Stimulated activated naive CD8-positive, alpha-beta T cell treated with anti-CD3 and anti-CD28 coated beads, Interleukin-15, Interleukin-2, amounts not matched to agents 100 ng/mL and 50 ng/mL, for 24 hours (primary cell): ENCODE data around the gene MOB3A.
"Not testable (repeated sequence)": the region's sequence is repeated elsewhere in the genome, so short reads cannot be mapped to it uniquely, and the experiment has no call there.

Experiments
- H3K27ac Mint-ChIP-seq: one replicate; pipeline ENCODE4 v1.8.0; 2021; ENCODE audit warnings: mild to moderate bottlenecking, mixed read lengths
- H3K27me3 Mint-ChIP-seq: one replicate; pipeline ENCODE4 v1.8.0; 2021; ENCODE audit warnings: mixed read lengths
- H3K36me3 Mint-ChIP-seq: one replicate; pipeline ENCODE4 v1.8.0; 2021; ENCODE audit warnings: low read depth, mixed read lengths
- H3K4me1 Mint-ChIP-seq: one replicate; pipeline ENCODE4 v1.8.0; 2021; ENCODE audit warnings: low read depth, mixed read lengths
- H3K4me3 Mint-ChIP-seq: one replicate; pipeline ENCODE4 v1.8.0; 2021; ENCODE audit warnings: mild to moderate bottlenecking, mixed read lengths
- H3K9me3 Mint-ChIP-seq: one replicate; pipeline ENCODE4 v1.8.0; 2021; ENCODE audit warnings: mixed read lengths

Gene MOB3A

DNA sequence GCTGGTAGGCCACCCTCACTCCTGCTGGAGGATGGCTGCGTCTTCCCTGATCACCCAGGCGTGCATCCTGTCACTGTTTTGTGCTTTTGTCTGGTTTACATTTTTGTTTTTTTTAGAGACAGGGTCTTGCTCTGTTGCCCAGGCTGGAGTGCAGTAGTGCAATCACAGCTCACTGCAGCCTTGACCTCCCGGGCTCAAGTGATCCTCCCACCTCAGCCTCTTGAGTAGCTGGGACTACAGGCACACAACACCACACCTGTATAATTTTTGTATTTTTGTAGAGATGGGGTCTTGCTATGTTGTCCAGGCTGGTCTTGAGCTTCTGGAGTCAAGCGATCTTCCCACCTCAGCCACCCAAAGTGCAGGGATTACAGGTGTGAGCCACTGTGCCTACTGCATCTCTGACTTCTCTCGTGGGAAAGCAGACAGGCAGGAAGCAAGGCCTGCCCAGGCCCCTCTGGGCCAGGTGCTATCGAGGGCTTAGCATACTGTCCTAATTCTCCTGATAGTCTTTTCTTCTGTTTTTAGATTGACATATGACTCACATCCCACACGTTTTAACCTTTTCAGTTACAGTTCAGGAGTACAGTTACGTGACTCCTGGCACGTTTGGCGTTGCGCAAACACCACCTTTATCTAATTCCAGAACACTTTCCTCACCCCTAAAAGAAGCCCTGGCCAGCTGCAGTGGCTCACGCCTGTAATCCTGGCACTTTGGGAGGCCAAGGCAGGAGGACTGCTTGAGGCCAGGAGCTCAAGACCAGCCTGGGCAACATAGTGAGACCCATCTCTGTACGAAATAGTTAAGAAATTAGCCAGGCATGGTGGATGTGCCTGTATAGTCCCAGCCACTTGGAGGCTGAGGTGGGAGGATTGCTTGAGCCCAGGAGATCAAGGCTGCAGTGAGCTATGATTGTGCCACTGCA, 9.2 kb downstream of the MOB3A start:
- H3K9me3 Mint-ChIP-seq, H3K27me3 Mint-ChIP-seq: not testable (repeated sequence)
- Mint-ChIP-seq H3K27ac (peak overlapping the region; percentile 90), H3K4me3 (peak overlapping the region; percentile 72), H3K36me3 (peaks cover 48% of the 10 kb centered on the region), H3K4me1 (peaks cover 74% of the 10 kb centered on the region)

GRCh38 chr19:2084993-2085720, 11.0 kb downstream of the MOB3A start:
- Mint-ChIP-seq H3K36me3 (peaks cover 50% of the 10 kb centered on the region), H3K27ac (peak overlapping the region; percentile 98), H3K9me3 (no peaks in the 10 kb centered on the region), H3K4me1 (peaks cover 76% of the 10 kb centered on the region), H3K27me3 (peaks cover 3% of the 10 kb centered on the region), H3K4me3 (peak overlapping the region; percentile 93)

- no peaks in the 10 kb centered on the region for H3K9me3 Mint-ChIP-seq
- peaks cover 68% of the 10 kb centered on the region for H3K36me3 Mint-ChIP-seq
- peak overlapping the region; percentile 93 for H3K4me3 Mint-ChIP-seq
- peak overlapping the region; percentile 98 for H3K27ac Mint-ChIP-seq
- peaks cover 3% of the 10 kb centered on the region for H3K27me3 Mint-ChIP-seq
- H3K4me1 Mint-ChIP-seq, result peaks cover 76% of the 10 kb centered on the region
These were observed 12.8 kb downstream of the MOB3A start for GRCh38 chr19:2083174-2083854.

DNA sequence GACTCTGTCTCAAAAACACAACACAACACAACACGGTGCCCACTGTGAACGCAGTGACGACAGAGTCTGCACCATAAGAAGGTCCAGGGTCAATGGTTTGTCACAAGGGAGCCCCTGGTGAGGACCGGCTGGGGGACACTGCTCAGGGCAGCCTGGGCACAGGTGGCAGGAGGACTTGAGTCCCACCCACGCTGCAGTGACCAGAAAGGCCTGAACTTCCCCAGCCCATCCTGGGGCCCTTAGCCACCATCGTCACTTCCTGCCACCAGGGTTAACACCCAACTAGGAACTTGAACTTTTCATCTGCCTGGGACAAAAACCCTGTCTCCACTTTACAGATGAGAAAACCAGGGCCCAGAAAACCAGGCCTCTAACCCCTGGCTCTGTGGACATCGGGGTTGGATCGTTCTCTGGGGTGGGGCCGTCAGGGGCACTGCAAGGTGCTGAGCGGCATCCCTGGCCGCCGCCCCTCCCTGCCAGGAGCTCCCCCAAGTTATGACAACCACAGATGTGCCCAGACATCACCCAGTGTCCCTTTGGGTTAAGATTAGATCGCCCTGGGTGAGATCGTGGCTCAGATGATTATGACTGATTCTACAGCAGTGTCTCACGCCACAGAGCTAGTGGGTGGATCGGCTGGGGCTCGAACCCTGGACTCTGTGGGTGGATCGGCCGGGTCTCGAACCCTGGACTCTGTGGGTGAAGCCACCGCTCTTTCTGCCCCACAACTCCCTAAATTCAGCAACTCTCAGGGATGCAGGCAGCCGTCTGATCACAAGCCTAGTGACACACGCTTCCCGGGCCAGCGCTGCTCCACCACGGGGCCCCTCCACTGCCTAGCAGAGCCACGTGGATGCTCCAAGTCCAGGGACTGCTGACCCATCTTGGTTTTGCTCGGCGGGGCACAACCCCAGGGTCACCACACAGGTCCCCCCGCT, 14.0 kb downstream of the MOB3A start:
- H3K36me3 Mint-ChIP-seq, result peaks cover 77% of the 10 kb centered on the region
- H3K4me1 Mint-ChIP-seq, result peaks cover 65% of the 10 kb centered on the region
- H3K9me3 Mint-ChIP-seq, result no peaks in the 10 kb centered on the region
- H3K27me3 Mint-ChIP-seq, result peaks cover 3% of the 10 kb centered on the region
- H3K4me3 Mint-ChIP-seq, result peak overlapping the region; percentile 93
- H3K27ac Mint-ChIP-seq, result peak overlapping the region; percentile 98

- Mint-ChIP-seq H3K4me3 (peak overlapping the region; percentile 93), H3K36me3 (peaks cover 85% of the 10 kb centered on the region), H3K9me3 (no peaks in the 10 kb centered on the region), H3K27ac (peak overlapping the region; percentile 92), H3K4me1 (peaks cover 57% of the 10 kb centered on the region), H3K27me3 (peaks cover 3% of the 10 kb centered on the region)
These were observed 15.7 kb downstream of the MOB3A start for GRCh38 chr19:2080336-2080988.

GRCh38 chr19:2079865-2080301, 16.2 kb downstream of the MOB3A start:
- Mint-ChIP-seq H3K9me3 (no peaks in the 10 kb centered on the region), H3K4me1 (peaks cover 52% of the 10 kb centered on the region), H3K36me3 (peaks cover 81% of the 10 kb centered on the region), H3K27me3 (no peaks in the 10 kb centered on the region), H3K4me3 (peak overlapping the region; percentile 93), H3K27ac (peak overlapping the region; percentile 92)

DNA sequence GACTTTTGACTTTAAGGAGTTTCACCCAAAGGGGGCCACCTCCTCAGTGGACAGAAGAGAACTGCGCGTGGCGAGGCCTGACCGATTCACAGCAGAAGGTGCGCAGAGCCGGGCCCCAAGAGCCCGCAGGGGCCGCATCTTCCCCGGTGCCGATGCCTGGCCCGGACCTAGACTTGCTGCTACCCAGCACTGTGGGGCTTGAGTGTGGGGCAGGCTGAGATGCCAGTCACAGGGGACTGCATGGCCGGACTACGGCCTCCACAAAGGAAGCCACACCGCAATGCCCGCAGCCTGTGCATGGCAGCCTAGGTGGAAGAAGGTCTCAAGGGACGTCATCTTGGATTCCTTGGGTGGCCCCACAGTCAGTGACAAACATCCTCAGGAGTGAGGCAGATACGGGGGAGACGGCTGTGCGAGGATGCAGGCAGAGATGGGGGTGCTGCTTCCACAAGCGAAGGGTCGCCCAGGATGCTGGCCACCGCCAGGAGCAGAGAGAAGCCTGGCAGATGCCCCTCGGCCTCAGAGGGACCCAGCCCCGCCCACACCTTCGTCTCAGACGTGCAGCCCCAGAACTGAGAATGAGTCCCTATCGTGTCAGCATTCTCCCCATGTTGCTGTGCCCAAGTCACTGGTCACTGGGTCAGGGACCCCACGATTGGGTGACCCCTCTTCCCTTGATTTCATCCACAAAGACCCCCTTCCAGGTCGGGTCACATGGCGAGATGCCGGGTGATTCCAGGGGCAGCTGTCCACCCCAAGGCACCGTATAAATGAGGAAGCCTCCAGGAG, 16.9 kb downstream of the MOB3A start:
- peak overlapping the region; percentile 92 for H3K27ac Mint-ChIP-seq
- H3K9me3 Mint-ChIP-seq, result no peaks in the 10 kb centered on the region
- peaks cover 80% of the 10 kb centered on the region for H3K36me3 Mint-ChIP-seq
- H3K4me3 Mint-ChIP-seq, result peak overlapping the region; percentile 93
- H3K27me3 Mint-ChIP-seq, result no peaks in the 10 kb centered on the region
- H3K4me1 Mint-ChIP-seq, result peaks cover 54% of the 10 kb centered on the region

GRCh38 chr19:2077833-2078619, 18.1 kb downstream of the MOB3A start:
- H3K27me3 Mint-ChIP-seq, result no peaks in the 10 kb centered on the region
- no peaks in the 10 kb centered on the region for H3K9me3 Mint-ChIP-seq
- peaks cover 75% of the 10 kb centered on the region for H3K36me3 Mint-ChIP-seq
- no peak overlapping the region for H3K4me3 Mint-ChIP-seq
- peaks cover 56% of the 10 kb centered on the region for H3K4me1 Mint-ChIP-seq
- peak overlapping the region; percentile 68 for H3K27ac Mint-ChIP-seq

DNA sequence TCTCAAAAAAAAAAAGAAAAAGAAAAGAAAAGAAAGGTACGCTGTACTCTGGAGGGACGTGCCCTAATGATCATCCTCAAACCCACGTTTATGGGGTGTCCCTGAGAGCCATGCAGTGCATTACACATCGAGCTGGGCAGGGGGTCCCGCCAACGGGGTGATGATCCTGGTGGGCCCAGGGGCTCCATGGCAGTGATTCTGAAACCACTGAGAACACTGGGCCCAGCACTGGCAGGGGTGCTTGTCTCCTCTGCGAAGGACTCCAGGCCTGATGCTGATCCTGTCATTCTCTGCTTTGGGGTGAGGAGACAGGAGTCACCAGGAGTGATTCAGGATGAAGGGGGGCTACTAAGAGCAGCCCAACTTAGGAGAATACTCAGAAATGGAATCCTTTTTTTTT, 18.7 kb downstream of the MOB3A start:
- H3K4me3 Mint-ChIP-seq, result no peak overlapping the region
- H3K9me3 Mint-ChIP-seq, result no peaks in the 10 kb centered on the region
- no peaks in the 10 kb centered on the region for H3K27me3 Mint-ChIP-seq
- peaks cover 75% of the 10 kb centered on the region for H3K36me3 Mint-ChIP-seq
- H3K27ac Mint-ChIP-seq, result no peak overlapping the region
- H3K4me1 Mint-ChIP-seq, result peaks cover 52% of the 10 kb centered on the region

DNA sequence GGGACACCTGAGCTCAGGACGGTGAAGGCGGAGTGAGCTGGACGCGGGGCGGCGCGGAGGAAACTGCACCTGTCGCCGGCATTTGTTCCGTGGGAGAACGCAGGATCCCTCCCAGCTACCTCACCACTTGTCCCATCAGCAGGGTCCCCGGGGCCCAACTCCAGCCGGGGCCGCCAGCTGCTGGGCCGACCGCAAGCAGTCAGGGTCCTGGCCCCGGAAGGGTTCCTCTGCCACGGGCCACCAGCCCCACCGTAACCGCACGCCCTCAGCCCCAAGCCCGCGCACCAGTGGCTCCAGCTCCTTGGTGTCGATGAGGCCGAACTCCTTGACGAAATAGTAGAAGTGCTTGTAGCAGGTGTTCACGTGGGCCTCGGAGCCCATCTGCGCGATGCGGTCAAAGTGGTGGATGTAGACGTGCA, 19.6 kb downstream of the MOB3A start:
- H3K9me3 Mint-ChIP-seq, result no peaks in the 10 kb centered on the region
- peaks cover 79% of the 10 kb centered on the region for H3K36me3 Mint-ChIP-seq
- peaks cover 45% of the 10 kb centered on the region for H3K4me1 Mint-ChIP-seq
- H3K27me3 Mint-ChIP-seq, result no peaks in the 10 kb centered on the region
- H3K4me3 Mint-ChIP-seq, result no peak overlapping the region
- H3K27ac Mint-ChIP-seq, result peak overlapping the region; percentile 36

GRCh38 chr19:2072757-2073551, 23.2 kb downstream of the MOB3A start:
- Mint-ChIP-seq H3K4me1 (peaks cover 21% of the 10 kb centered on the region), H3K4me3 (no peak overlapping the region), H3K9me3 (no peaks in the 10 kb centered on the region), H3K27me3 (no peaks in the 10 kb centered on the region), H3K36me3 (peaks cover 57% of the 10 kb centered on the region), H3K27ac (peak overlapping the region; percentile 11)
